DMS 273 (cell line): ENCODE measurements around the gene MTMR11.
"Not testable (repeated sequence)": the region's sequence is repeated elsewhere in the genome, so short reads cannot be mapped to it uniquely, and the experiment has no call there.

Experiments used
- DNase-seq: peaks from one replicate; lab custom pipeline; 2025; ENCODE audit not compliant: unreplicated experiment; lab: John Stamatoyannopoulos, UW

Gene MTMR11

GRCh38 chr1:149903836-149904491, 32.7 kb downstream of the MTMR11 start:
- peak; percentile 42 for DNase-seq

- peak; percentile 97 for DNase-seq
Measured at GRCh38 chr1:149899460-149900284, 37.0 kb downstream of the MTMR11 start, which contains the start of gene BOLA1. BOLA1 (plus strand) TSS chr1:149899568; CDS start chr1:149900060, 492 bp downstream.

GRCh38 chr1:149896575-149896974, 40.1 kb downstream of the MTMR11 start:
- DNase-seq: no peak

- DNase-seq: peak; percentile 67
Measured at GRCh38 chr1:149888999-149889289, 47.7 kb downstream of the MTMR11 start.

- DNase-seq: peak; percentile 95
Measured at GRCh38 chr1:149888247-149888998, 48.3 kb downstream of the MTMR11 start.

GRCh38 chr1:149887456-149888246, 49.0 kb downstream of the MTMR11 start:
- peak; percentile 98 for DNase-seq

GRCh38 chr1:149887196-149887455, 49.6 kb downstream of the MTMR11 start:
- not testable (repeated sequence) for DNase-seq

- peak; percentile 99 for DNase-seq
Measured at GRCh38 chr1:149886396-149887195, 50.1 kb downstream of the MTMR11 start.

GRCh38 chr1:149886121-149886395, 50.6 kb downstream of the MTMR11 start:
- DNase-seq: not testable (repeated sequence)

GRCh38 chr1:149885339-149886120, 51.1 kb downstream of the MTMR11 start:
- peak; percentile 93 for DNase-seq

- DNase-seq: peak; percentile 83
Measured at GRCh38 chr1:149884433-149885338, 52.0 kb downstream of the MTMR11 start.

- no peak for DNase-seq
Measured at GRCh38 chr1:149883598-149884247, 53.0 kb downstream of the MTMR11 start.

- DNase-seq: no peak
Measured at GRCh38 chr1:149881876-149882275, 54.8 kb downstream of the MTMR11 start.

GRCh38 chr1:149879556-149879955, 57.1 kb downstream of the MTMR11 start:
- no peak for DNase-seq
